MCF 10A (cell line): ENCODE results near the gene HSFX4. TPM values are rescaled to one million over a fixed set of nuclear protein-coding genes. Genes with fewer than 3 reads are reported as not detected.
A peak's percentile ranks its signal among the peaks of the same experiment; 100 is the strongest.

ENCODE experiments used
- BruUV-seq: library from RNA; stranded (reverse); fragments of 400-500 nt; replicated peaks from 2 replicates; lab custom pipeline; 2021; lab: Mats Ljungman, UMichigan
- CTCF ChIA-PET: fragments of 300-600 bp; sonication (Branson Sonifier 250); formaldehyde crosslinking; extraction: SDS; loops from one replicate; lab custom pipeline; 2021; ENCODE audit warnings: antibody characterized with exemption, inconsistent platforms; lab: Yijun Ruan, JAX
- POLR2A ChIA-PET: fragments of 300-600, 350-650 bp; sonication (Branson Sonifier 250); formaldehyde crosslinking; extraction: SDS; loops from one replicate; lab custom pipeline; 2020; ENCODE audit warnings: antibody characterized with exemption, inconsistent platforms; lab: Yijun Ruan, JAX
- DNase-seq: peaks from one replicate; pipeline ENCODE4 v3.0.0-alpha.2; 2018; ENCODE audit not compliant: unreplicated experiment
- H3K27ac Mint-ChIP-seq: one replicate; pipeline ENCODE4 v1.8.0; 2022; ENCODE audit warnings: mild to moderate bottlenecking, low read depth, mixed read lengths; ENCODE audit not compliant: unreplicated experiment
- H3K27me3 Mint-ChIP-seq: one replicate; pipeline ENCODE4 v1.8.0; 2022; ENCODE audit warnings: mixed read lengths; ENCODE audit not compliant: insufficient read depth, unreplicated experiment
- H3K36me3 Mint-ChIP-seq: one replicate; pipeline ENCODE4 v1.8.0; 2022; ENCODE audit warnings: mild to moderate bottlenecking, moderate library complexity, mixed read lengths; ENCODE audit not compliant: insufficient read depth, unreplicated experiment
- H3K4me1 Mint-ChIP-seq: one replicate; pipeline ENCODE4 v1.8.0; 2022; ENCODE audit warnings: mixed read lengths; ENCODE audit not compliant: insufficient read depth, unreplicated experiment
- H3K4me3 Mint-ChIP-seq: one replicate; pipeline ENCODE4 v1.8.0; 2022; ENCODE audit warnings: mild to moderate bottlenecking, moderate library complexity, mixed read lengths; ENCODE audit not compliant: unreplicated experiment
- H3K9me3 Mint-ChIP-seq: one replicate; pipeline ENCODE4 v1.8.0; 2022; ENCODE audit warnings: mixed read lengths; ENCODE audit not compliant: unreplicated experiment
- intact Hi-C: fragments of 100-400 bp; cut with micrococcal nuclease; formaldehyde crosslinking; loops from 2 replicates; pipeline ENCODE4 v1.14.1; 2022
- total RNA-seq: library from RNA; stranded (reverse); gene quantifications from 2 replicates; pipeline ENCODE4 v1.2.3, GENCODE V29; 2022
- TF ChIP-seq, protein P1 (sequence below): fragments of 200-600 bp; IDR thresholded peaks from one replicate; pipeline ENCODE4 v1.8.0; 2022; ENCODE audit warnings: antibody characterized with exemption, mild to moderate bottlenecking; ENCODE audit not compliant: unreplicated experiment

The HSFX4 gene
- total RNA-seq, 1 experiment from 2014 or later: not detected

DNA sequence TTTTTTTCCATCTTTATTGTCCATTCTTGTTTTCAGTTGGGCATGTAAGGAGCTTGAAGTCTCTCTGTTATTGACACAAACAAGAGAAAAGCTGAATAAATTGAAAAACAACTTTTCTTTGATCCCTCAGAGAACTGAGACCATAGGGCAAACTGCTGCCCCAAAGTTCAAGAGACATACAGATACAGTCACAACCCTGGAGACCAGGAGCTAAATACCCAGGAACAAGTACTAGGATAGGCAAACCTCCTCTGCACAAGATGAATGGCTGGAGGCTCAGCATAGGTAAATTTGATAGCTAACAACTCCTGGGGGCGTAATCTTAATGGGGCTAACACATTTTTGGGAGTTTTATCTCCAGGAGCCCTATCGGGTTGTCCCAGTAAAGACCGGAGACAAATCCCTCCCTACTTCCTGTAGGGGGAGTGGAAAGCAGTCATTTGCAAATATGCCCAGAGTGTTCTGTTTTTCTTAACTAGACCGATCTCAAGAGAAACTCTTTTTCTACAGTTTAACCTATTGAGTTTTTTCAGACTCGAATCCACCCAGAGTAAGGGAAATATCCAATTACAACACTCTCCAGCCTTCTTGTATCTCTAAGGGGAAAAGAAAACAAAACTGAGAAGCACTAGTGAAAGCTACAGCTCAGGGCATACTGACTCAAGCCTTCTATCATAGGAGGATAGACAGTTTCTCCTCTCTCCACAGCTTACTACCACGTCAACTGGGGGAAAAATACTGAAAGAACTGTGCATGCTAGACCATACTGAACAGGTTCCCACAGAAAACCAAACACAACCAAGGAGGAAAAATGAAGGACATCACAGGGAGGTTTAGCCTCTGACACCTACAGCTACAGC is 25.3 kb upstream of the HSFX4 start:
- intact Hi-C loops: no loop called here
- Mint-ChIP-seq H3K27me3 (peaks cover 45% of the 10 kb centered on the region), H3K27ac (no peak overlapping the region), H3K4me3 (peak overlapping the region; percentile 24), H3K9me3 (no peaks in the 10 kb centered on the region), H3K36me3 (no peaks in the 10 kb centered on the region), H3K4me1 (no peaks in the 10 kb centered on the region)
- CTCF ChIA-PET: interaction anchor here (0.7 to 1.4 kb wide), 3 partner anchors 36 to 450 kb away, joined by 3 to 4 read pairs (median 3); no protein-coding TSS in a partner anchor
- no TSS peak for BruUV-seq
- POLR2A ChIA-PET: no interaction called here
- TF ChIP-seq, protein P1, sequence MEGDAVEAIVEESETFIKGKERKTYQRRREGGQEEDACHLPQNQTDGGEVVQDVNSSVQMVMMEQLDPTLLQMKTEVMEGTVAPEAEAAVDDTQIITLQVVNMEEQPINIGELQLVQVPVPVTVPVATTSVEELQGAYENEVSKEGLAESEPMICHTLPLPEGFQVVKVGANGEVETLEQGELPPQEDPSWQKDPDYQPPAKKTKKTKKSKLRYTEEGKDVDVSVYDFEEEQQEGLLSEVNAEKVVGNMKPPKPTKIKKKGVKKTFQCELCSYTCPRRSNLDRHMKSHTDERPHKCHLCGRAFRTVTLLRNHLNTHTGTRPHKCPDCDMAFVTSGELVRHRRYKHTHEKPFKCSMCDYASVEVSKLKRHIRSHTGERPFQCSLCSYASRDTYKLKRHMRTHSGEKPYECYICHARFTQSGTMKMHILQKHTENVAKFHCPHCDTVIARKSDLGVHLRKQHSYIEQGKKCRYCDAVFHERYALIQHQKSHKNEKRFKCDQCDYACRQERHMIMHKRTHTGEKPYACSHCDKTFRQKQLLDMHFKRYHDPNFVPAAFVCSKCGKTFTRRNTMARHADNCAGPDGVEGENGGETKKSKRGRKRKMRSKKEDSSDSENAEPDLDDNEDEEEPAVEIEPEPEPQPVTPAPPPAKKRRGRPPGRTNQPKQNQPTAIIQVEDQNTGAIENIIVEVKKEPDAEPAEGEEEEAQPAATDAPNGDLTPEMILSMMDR: no peak
- DNase-seq: peak; percentile 10

DNA sequence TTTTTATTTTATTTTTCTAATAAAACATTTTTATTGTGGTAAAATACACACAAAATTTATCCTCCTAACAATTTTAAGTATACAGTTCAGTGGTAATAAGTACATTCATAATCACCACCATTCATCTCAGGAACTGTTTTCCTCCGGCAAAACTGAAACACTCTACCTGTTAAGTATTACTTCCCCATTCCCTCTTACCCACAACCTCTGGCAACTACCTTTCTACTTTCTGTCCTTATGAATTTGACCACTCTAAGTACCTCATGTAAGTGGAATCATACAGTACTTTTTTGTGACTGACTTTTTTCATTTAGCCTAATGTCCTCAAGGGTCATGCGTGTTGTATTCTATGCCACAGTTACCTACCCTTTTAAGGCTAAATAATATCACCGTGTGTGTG is 21.1 kb upstream of the HSFX4 start:
- Mint-ChIP-seq H3K27ac (no peak overlapping the region), H3K4me3 (no peak overlapping the region), H3K27me3 (peaks cover 15% of the 10 kb centered on the region), H3K4me1 (no peaks in the 10 kb centered on the region), H3K36me3 (no peaks in the 10 kb centered on the region), H3K9me3 (no peaks in the 10 kb centered on the region)
- no TSS peak for BruUV-seq
- no peak for DNase-seq
- TF ChIP-seq, protein P1: no peak
- CTCF ChIA-PET: no interaction called here
- intact Hi-C loops: no loop called here
- POLR2A ChIA-PET: no interaction called here

DNA sequence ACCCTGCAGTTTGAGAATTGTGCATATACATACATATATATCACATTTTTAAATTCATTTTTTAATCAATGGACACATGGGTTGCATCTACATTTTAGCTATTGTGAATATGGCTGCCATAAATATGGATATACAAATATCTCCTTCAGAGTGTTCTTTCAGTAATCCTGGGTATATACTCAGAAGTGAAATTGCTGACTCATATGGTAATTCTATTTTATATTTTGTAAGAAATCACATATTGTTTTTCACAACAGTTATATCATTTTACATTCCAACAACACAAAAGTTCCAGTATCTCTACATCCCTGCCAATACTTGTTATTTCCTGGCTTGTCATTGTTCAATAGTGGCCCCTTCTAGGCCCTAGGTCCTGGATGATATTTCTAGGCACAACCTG is 20.6 kb upstream of the HSFX4 start:
- H3K27me3 Mint-ChIP-seq: peaks cover 15% of the 10 kb centered on the region
- no peak overlapping the region for H3K27ac Mint-ChIP-seq
- DNase-seq: no peak
- H3K9me3 Mint-ChIP-seq: no peaks in the 10 kb centered on the region
- intact Hi-C loops: no loop called here
- no peaks in the 10 kb centered on the region for H3K36me3 Mint-ChIP-seq
- ChIA-PET CTCF (no interaction called here), POLR2A (no interaction called here)
- no TSS peak for BruUV-seq
- TF ChIP-seq, protein P1: no peak
- H3K4me3 Mint-ChIP-seq: no peak overlapping the region
- no peaks in the 10 kb centered on the region for H3K4me1 Mint-ChIP-seq

DNA sequence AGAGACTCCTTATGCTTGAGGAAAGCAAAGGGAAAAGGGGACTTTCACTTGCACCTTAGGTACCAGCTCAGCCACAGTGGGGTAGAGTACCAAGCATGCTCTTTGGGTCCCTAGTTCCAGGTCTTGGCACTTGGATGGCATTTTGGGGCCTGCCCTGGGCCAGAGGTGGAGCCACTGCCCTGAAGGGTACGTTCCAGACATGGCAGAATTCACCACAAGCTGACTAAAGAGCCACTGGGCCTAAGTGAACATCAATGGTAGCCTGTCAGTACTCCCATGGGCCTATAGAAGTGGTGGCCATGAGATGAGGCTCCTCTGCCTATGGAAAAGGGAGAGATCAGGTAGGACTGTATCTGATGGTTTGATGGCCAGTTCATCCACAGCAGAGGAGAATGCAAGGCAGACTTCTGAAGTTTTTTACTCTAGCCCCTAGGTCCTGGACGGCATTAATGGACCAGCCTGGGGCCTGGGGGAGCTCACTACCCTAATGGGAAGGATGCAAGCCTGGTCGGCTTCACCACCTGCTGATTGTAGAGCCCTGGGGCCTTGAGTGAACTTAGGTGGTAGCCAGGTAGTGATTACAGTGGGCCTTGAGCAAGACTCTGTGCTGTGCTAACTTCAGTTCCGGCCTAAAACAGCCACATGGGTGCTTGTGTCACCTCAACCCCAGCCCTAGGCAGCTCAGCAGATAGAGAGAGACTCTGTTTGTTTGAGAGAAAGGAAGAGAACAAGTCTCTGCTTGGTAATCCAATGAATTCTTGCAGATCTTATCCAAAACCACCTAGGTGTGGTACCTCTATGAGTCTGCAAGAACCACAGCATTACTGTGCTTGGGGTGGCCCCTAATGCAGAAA is 19.8 kb upstream of the HSFX4 start:
- Mint-ChIP-seq H3K27ac (no peak overlapping the region), H3K9me3 (no peaks in the 10 kb centered on the region), H3K36me3 (no peaks in the 10 kb centered on the region), H3K27me3 (peaks cover 15% of the 10 kb centered on the region), H3K4me1 (no peaks in the 10 kb centered on the region), H3K4me3 (no peak overlapping the region)
- no peak for DNase-seq
- TF ChIP-seq, protein P1: no peak
- intact Hi-C loops: no loop called here
- POLR2A ChIA-PET: no interaction called here
- CTCF ChIA-PET: no interaction called here
- BruUV-seq: no TSS peak
